Smooth muscle cell (in vitro differentiated cells): ENCODE results near the gene MYL3. TPM values are rescaled to one million over a fixed set of nuclear protein-coding genes. Genes with fewer than 3 reads are reported as not detected.

Experiments used
- DNase-seq: peaks from one replicate; lab custom pipeline; 2025; ENCODE audit not compliant: unreplicated experiment; lab: John Stamatoyannopoulos, UW
- H2AFZ ChIP-seq: fragments of 200-600 bp; sonication (generic); 2 replicates; pipeline ENCODE4 v1.6.0; 2016; ENCODE audit warnings: antibody characterized with exemption, low read depth, mild to moderate bottlenecking
- H3F3A ChIP-seq: fragments of 200-600 bp; sonication (generic); 2 replicates; pipeline ENCODE4 v1.6.0; 2017; ENCODE audit warnings: antibody characterized with exemption, low read depth
- H3K27ac ChIP-seq: fragments of 200-600 bp; sonication (generic); 2 replicates; pipeline ENCODE4 v1.5.1; 2016; ENCODE audit warnings: low read depth, mild to moderate bottlenecking
- H3K27me3 ChIP-seq: fragments of 200-600 bp; sonication (generic); 2 replicates; pipeline ENCODE4 v1.6.1; 2016; ENCODE audit warnings: low read depth, mild to moderate bottlenecking
- H3K36me3 ChIP-seq: fragments of 200-600 bp; sonication (generic); 2 replicates; pipeline ENCODE4 v1.5.1; 2016; ENCODE audit warnings: low read depth
- H3K4me1 ChIP-seq: fragments of 200-600 bp; sonication (generic); 2 replicates; pipeline ENCODE4 v1.5.1; 2016; ENCODE audit warnings: low read depth
- H3K4me2 ChIP-seq: fragments of 200-600 bp; sonication (generic); 2 replicates; pipeline ENCODE4 v1.6.0; 2016; ENCODE audit warnings: mild to moderate bottlenecking
- H3K4me3 ChIP-seq: fragments of 200-600 bp; sonication (generic); 2 replicates; pipeline ENCODE4 v1.5.1; 2016; ENCODE audit warnings: mild to moderate bottlenecking
- H3K79me2 ChIP-seq: fragments of 200-600 bp; sonication (generic); 2 replicates; pipeline ENCODE4 v1.6.0; 2016; ENCODE audit warnings: low read depth, mild to moderate bottlenecking
- H3K9ac ChIP-seq: fragments of 200-600 bp; sonication (generic); 2 replicates; pipeline ENCODE4 v1.6.0; 2016; ENCODE audit warnings: low read depth
- H3K9me3 ChIP-seq: fragments of 200-600 bp; sonication (generic); replicated peaks from 2 replicates; pipeline ENCODE4 v1.5.1; 2016; ENCODE audit warnings: low read depth
- H4K20me1 ChIP-seq: fragments of 200-600 bp; sonication (generic); 2 replicates; pipeline ENCODE4 v1.6.0; 2016; ENCODE audit warnings: low read depth
- CTCF ChIP-seq: fragments of 200-600 bp; sonication (generic); IDR thresholded peaks from 2 replicates; pipeline ENCODE4 v1.5.1; 2017; ENCODE audit warnings: borderline replicate concordance, mild to moderate bottlenecking, antibody characterized with exemption; ENCODE audit not compliant: insufficient read depth, poor library complexity, severe bottlenecking
- WGBS: methylation state at CpG from one replicate; pipeline ENCODE4 v1.1.7; 2016; ENCODE audit warnings: low lambda C conversion rate; 5-methylcytosine and 5-hydroxymethylcytosine counted together
- polyA plus RNA-seq: library from polyadenylated mRNA; unstranded; fragments of >200 nt; fragmentation: Nextera tagmentation; extraction: Ambion mirVana; gene quantifications from 2 replicates; pipeline ENCODE4 v1.2.1, GENCODE V29; 2016
- total RNA-seq: library from RNA; depleted of rRNA; stranded (reverse); fragments of >200 nt; gene quantifications from 2 replicates; pipeline ENCODE4 v1.2.3, GENCODE V29; 2014

The MYL3 gene
- total and polyA plus RNA-seq, 2 experiments from 2014 or later = 8.4 to 25.6 TPM

GRCh38 chr3:46877406-46878125 is 14.3 kb upstream of the MYL3 start, which contains the start of gene PTH1R:
Gene PTH1R (plus strand): TSS chr3:46877721. CDS start chr3:46883560, 5,839 bp downstream.
- no peak within 1 kb of the TSS for H3K9ac ChIP-seq
- WGBS = 89% methylated on average over 7 of the region's 7 CpGs
- peak within 1 kb of the TSS; percentile 47 for H3K4me2 ChIP-seq
- no peaks in the 10 kb centered on the region for H3F3A ChIP-seq
- peaks cover 16% of the 10 kb centered on the region for H3K4me1 ChIP-seq
- no peaks in the 10 kb centered on the region for H4K20me1 ChIP-seq
- no peak for DNase-seq
- H3K79me2 ChIP-seq = no peaks in the 10 kb centered on the region
- no peak for TF ChIP-seq CTCF
- no peaks in the 10 kb centered on the region for H3K27me3 ChIP-seq
- H3K9me3 ChIP-seq = no peaks in the 10 kb centered on the region
- H3K4me3 ChIP-seq = no peak within 1 kb of the TSS
- no peak within 1 kb of the TSS for H2AFZ ChIP-seq
- H3K27ac ChIP-seq = no peak within 1 kb of the TSS
- H3K36me3 ChIP-seq = no peaks in the 10 kb centered on the region

GRCh38 chr3:46876313-46877300 is 13.4 kb upstream of the MYL3 start:
- no peak for DNase-seq
- Histone ChIP-seq H3K4me2 (no peak overlapping the region), H3K4me3 (no peak overlapping the region), H3K79me2 (no peaks in the 10 kb centered on the region), H3K36me3 (no peaks in the 10 kb centered on the region), H3K9me3 (no peaks in the 10 kb centered on the region), H3K27ac (no peak overlapping the region), H2AFZ (no peak overlapping the region), H3F3A (no peaks in the 10 kb centered on the region), H3K9ac (no peak overlapping the region), H4K20me1 (no peaks in the 10 kb centered on the region), H3K27me3 (no peaks in the 10 kb centered on the region), H3K4me1 (peaks cover 16% of the 10 kb centered on the region)
- no peak for TF ChIP-seq CTCF
- 67% methylated on average over 10 of the region's 10 CpGs for WGBS

GRCh38 chr3:46875560-46875959 is 12.3 kb upstream of the MYL3 start:
- Histone ChIP-seq H3K4me2 (no peak overlapping the region), H3K4me3 (no peak overlapping the region), H3K27ac (no peak overlapping the region), H3K79me2 (no peaks in the 10 kb centered on the region), H2AFZ (no peak overlapping the region), H3K9ac (no peak overlapping the region), H3F3A (no peaks in the 10 kb centered on the region), H3K9me3 (no peaks in the 10 kb centered on the region), H4K20me1 (no peaks in the 10 kb centered on the region), H3K27me3 (no peaks in the 10 kb centered on the region), H3K4me1 (peaks cover 16% of the 10 kb centered on the region), H3K36me3 (no peaks in the 10 kb centered on the region)
- no peak for TF ChIP-seq CTCF
- DNase-seq = no peak
- WGBS = 98% methylated on average over 9 of the region's 9 CpGs
